Loucy (cell line): ENCODE measurements around the gene HSD17B12.

Experiments used
- EZH2phosphoT487 ChIP-seq: fragments of 200-600 bp; IDR thresholded peaks from 2 replicates; pipeline ENCODE4 v1.6.1; 2018; ENCODE audit warnings: antibody characterized with exemption, mild to moderate bottlenecking, moderate library complexity, borderline replicate concordance
- TF ChIP-seq, protein P1 (sequence below): fragments of 200-600 bp; sonication (generic); conservative IDR thresholded peaks from 2 replicates; pipeline ENCODE4 v1.5.1; 2014; ENCODE audit warnings: mild to moderate bottlenecking, antibody characterized with exemption, low read length

DNA sequence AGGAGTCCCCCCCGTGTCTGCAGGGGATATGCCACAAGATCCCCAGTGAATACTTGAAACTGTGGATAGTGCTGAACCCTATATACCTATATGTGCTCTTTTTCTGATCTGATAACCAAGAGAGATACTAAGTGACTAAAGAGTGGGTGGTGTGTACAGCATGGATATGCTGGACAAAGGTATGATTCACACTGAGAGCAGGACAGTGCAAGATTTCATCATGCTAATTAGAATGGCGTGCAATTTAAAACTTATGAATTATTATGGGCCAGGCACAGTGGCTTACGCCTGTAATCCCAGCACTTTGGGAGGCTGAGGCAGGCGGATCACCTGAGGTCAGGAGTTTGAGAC is 109.9 kb downstream of the HSD17B12 start:
- TF ChIP-seq, protein P1, sequence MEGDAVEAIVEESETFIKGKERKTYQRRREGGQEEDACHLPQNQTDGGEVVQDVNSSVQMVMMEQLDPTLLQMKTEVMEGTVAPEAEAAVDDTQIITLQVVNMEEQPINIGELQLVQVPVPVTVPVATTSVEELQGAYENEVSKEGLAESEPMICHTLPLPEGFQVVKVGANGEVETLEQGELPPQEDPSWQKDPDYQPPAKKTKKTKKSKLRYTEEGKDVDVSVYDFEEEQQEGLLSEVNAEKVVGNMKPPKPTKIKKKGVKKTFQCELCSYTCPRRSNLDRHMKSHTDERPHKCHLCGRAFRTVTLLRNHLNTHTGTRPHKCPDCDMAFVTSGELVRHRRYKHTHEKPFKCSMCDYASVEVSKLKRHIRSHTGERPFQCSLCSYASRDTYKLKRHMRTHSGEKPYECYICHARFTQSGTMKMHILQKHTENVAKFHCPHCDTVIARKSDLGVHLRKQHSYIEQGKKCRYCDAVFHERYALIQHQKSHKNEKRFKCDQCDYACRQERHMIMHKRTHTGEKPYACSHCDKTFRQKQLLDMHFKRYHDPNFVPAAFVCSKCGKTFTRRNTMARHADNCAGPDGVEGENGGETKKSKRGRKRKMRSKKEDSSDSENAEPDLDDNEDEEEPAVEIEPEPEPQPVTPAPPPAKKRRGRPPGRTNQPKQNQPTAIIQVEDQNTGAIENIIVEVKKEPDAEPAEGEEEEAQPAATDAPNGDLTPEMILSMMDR = no peak
- no peak for TF ChIP-seq EZH2phosphoT487
